ENCODE results near the gene CCNQ. TPM values are rescaled to one million over a fixed set of nuclear protein-coding genes. Genes with fewer than 3 reads are reported as not detected.

CCNQ gene
- polyA plus RNA-seq, 1 of the 3 experiments (the other 2 are of a cell fraction): 45.3 TPM

DNA sequence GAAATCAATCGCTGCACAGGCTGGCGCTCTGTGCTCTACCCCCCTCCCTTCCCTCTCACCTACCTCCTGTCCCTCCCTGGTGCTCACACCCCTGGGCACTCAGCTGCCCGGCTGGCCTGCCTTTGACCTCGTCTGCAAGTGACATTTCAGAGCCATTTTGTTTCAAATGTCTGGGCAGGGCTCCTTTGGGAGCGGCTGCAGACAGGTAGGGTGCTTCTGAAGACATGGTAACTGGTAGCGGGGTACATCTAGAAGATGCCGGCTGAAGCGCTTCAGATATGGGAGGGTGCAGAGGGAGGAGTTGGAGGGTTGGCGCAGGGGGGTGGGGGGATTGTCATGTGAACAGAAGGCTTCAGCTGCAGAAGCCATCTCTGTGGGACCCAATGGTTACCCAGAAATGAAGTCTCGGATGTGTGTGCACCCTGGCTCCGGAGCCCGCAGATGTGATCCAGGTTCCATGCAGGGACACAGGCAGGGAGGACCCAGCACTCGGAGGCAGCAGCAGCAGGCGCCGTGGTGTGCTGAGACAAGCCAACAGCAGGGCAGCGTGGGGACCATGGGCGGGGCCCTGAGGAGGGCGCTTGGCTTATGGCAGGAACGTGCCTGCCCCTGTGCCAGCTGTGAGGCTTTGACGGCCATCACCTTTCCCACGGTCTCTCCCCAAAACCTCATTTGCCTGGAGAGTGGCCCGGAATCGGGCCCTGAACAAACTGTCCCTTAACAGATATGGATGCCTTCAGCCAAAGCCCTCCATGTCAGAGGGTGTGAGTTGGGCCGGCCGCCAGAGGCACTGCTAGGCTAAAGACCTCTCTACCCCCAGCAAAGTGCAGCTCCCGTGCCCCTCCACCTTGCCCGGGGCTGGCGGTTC is 40.5 kb upstream of the CCNQ start:
- H3K4me1 ChIP-seq (ENCODE audit: control insufficient read depth in 1 of 2, insufficient read depth in 2 of 2, low read depth in 1 of 2, low read length in 1 of 2): peaks cover 0 to 22% of the 10 kb centered on the region in 2 experiments; a peak in 1 of 4 replicates
- peaks cover 57% of the 10 kb centered on the region for H3K27me3 ChIP-seq (ENCODE audit: insufficient read depth)
- POLR2A ChIA-PET: interaction anchor here (0.6 kb wide), 1 partner anchor 262 kb away, joined by 3 read pairs; no protein-coding TSS in a partner anchor
- no peaks in the 10 kb centered on the region for H3K9me3 ChIP-seq
- H3K4me2 ChIP-seq: no peak overlapping the region
- peak overlapping the region in 1 of 2 experiments; percentile 47; a peak in 1 of 4 replicates for H3K27ac ChIP-seq (ENCODE audit: low read depth in 2 of 2, low read length in 1 of 2)
- H3K9me2 ChIP-seq: no peaks in the 10 kb centered on the region
- H3K4me3 ChIP-seq (ENCODE audit: low read depth in 2 of 2, low read length in 1 of 2): no peak overlapping the region
- CTCF ChIA-PET: interaction anchor here (1.2 to 1.9 kb wide), 8 partner anchors 28 to 169 kb away, joined by 3 to 11 read pairs (median 4); partner anchors contain the start of gene HAUS7
- H3F3A ChIP-seq (replicated peaks; ENCODE audit: insufficient read depth): no peaks in the 10 kb centered on the region
- H3K36me3 ChIP-seq (replicated peaks in 1 of 2; ENCODE audit: control insufficient read depth in 1 of 2, insufficient read depth in 2 of 2, low read length in 1 of 2): no peaks in the 10 kb centered on the region
- 42% methylated on average over 17 of the region's 28 CpGs for WGBS (ENCODE audit: low lambda C conversion rate)
- no peak overlapping the region for H2AFZ ChIP-seq (ENCODE audit: low read depth)
- no peak overlapping the region for H3K9ac ChIP-seq
- no peaks in the 10 kb centered on the region for H4K20me1 ChIP-seq (ENCODE audit: insufficient read depth)
- no peaks in the 10 kb centered on the region for H3K79me2 ChIP-seq (ENCODE audit: insufficient read depth)
- DNase-seq: no peak
- TF ChIP-seq CHD2 (IDR thresholded peaks at IDR 0.05; ENCODE audit: low read length, partially characterized antibody): no peak
- TF ChIP-seq YY1 (IDR thresholded peaks at IDR 0.05; ENCODE audit: low read depth): no peak
- TF ChIP-seq FOXM1 (IDR thresholded peaks at IDR 0.05; ENCODE audit: low read depth): no peak
- TF ChIP-seq JUND (IDR thresholded peaks at IDR 0.05): no peak
- TF ChIP-seq, protein P1, sequence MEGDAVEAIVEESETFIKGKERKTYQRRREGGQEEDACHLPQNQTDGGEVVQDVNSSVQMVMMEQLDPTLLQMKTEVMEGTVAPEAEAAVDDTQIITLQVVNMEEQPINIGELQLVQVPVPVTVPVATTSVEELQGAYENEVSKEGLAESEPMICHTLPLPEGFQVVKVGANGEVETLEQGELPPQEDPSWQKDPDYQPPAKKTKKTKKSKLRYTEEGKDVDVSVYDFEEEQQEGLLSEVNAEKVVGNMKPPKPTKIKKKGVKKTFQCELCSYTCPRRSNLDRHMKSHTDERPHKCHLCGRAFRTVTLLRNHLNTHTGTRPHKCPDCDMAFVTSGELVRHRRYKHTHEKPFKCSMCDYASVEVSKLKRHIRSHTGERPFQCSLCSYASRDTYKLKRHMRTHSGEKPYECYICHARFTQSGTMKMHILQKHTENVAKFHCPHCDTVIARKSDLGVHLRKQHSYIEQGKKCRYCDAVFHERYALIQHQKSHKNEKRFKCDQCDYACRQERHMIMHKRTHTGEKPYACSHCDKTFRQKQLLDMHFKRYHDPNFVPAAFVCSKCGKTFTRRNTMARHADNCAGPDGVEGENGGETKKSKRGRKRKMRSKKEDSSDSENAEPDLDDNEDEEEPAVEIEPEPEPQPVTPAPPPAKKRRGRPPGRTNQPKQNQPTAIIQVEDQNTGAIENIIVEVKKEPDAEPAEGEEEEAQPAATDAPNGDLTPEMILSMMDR (IDR thresholded peaks at IDR 0.05): no peak
- no peak for TF ChIP-seq FOXJ3 (CRISPR knock-in tag; IDR thresholded peaks at IDR 0.05)
- no peak for TF ChIP-seq FOSL2 (IDR thresholded peaks at IDR 0.05; ENCODE audit: borderline replicate concordance, low read depth)
- no peak for TF ChIP-seq RFX5 (IDR thresholded peaks at IDR 0.05; ENCODE audit: low read length)
- TF ChIP-seq, protein P2, sequence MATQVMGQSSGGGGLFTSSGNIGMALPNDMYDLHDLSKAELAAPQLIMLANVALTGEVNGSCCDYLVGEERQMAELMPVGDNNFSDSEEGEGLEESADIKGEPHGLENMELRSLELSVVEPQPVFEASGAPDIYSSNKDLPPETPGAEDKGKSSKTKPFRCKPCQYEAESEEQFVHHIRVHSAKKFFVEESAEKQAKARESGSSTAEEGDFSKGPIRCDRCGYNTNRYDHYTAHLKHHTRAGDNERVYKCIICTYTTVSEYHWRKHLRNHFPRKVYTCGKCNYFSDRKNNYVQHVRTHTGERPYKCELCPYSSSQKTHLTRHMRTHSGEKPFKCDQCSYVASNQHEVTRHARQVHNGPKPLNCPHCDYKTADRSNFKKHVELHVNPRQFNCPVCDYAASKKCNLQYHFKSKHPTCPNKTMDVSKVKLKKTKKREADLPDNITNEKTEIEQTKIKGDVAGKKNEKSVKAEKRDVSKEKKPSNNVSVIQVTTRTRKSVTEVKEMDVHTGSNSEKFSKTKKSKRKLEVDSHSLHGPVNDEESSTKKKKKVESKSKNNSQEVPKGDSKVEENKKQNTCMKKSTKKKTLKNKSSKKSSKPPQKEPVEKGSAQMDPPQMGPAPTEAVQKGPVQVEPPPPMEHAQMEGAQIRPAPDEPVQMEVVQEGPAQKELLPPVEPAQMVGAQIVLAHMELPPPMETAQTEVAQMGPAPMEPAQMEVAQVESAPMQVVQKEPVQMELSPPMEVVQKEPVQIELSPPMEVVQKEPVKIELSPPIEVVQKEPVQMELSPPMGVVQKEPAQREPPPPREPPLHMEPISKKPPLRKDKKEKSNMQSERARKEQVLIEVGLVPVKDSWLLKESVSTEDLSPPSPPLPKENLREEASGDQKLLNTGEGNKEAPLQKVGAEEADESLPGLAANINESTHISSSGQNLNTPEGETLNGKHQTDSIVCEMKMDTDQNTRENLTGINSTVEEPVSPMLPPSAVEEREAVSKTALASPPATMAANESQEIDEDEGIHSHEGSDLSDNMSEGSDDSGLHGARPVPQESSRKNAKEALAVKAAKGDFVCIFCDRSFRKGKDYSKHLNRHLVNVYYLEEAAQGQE (IDR thresholded peaks at IDR 0.05; ENCODE audit: low read depth, low read length): no peak
- TF ChIP-seq SIN3A (IDR thresholded peaks at IDR 0.05; ENCODE audit: borderline replicate concordance, low read depth, low read length): no peak
